22Rv1 (cell line): Measurements from ENCODE around the gene PMEPA1.

Experiments used
- H3K27ac ChIP-seq: fragments of 450-650 bp; 2 replicates; pipeline ENCODE4 v1.5.1; 2017
- ZFX ChIP-seq: fragments of 450-650 bp; IDR thresholded peaks from 2 replicates; pipeline ENCODE4 v1.6.1; 2017; ENCODE audit warnings: antibody characterized with exemption, borderline replicate concordance
- TF ChIP-seq, protein P1 (sequence below): fragments of 450-650 bp; IDR thresholded peaks from 2 replicates; pipeline ENCODE4 v1.5.1; 2017; ENCODE audit warnings: mild to moderate bottlenecking

PMEPA1 gene

GRCh38 chr20:57670288-57671071 lies 39.3 kb downstream of the PMEPA1 start:
- peak overlapping the region; percentile 93 for H3K27ac ChIP-seq
- no peak for TF ChIP-seq ZFX
- TF ChIP-seq, protein P1, sequence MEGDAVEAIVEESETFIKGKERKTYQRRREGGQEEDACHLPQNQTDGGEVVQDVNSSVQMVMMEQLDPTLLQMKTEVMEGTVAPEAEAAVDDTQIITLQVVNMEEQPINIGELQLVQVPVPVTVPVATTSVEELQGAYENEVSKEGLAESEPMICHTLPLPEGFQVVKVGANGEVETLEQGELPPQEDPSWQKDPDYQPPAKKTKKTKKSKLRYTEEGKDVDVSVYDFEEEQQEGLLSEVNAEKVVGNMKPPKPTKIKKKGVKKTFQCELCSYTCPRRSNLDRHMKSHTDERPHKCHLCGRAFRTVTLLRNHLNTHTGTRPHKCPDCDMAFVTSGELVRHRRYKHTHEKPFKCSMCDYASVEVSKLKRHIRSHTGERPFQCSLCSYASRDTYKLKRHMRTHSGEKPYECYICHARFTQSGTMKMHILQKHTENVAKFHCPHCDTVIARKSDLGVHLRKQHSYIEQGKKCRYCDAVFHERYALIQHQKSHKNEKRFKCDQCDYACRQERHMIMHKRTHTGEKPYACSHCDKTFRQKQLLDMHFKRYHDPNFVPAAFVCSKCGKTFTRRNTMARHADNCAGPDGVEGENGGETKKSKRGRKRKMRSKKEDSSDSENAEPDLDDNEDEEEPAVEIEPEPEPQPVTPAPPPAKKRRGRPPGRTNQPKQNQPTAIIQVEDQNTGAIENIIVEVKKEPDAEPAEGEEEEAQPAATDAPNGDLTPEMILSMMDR: no peak

GRCh38 chr20:57669632-57670031 lies 40.2 kb downstream of the PMEPA1 start:
- peak overlapping the region; percentile 93 for H3K27ac ChIP-seq
- no peak for TF ChIP-seq ZFX
- TF ChIP-seq, protein P1: no peak

DNA sequence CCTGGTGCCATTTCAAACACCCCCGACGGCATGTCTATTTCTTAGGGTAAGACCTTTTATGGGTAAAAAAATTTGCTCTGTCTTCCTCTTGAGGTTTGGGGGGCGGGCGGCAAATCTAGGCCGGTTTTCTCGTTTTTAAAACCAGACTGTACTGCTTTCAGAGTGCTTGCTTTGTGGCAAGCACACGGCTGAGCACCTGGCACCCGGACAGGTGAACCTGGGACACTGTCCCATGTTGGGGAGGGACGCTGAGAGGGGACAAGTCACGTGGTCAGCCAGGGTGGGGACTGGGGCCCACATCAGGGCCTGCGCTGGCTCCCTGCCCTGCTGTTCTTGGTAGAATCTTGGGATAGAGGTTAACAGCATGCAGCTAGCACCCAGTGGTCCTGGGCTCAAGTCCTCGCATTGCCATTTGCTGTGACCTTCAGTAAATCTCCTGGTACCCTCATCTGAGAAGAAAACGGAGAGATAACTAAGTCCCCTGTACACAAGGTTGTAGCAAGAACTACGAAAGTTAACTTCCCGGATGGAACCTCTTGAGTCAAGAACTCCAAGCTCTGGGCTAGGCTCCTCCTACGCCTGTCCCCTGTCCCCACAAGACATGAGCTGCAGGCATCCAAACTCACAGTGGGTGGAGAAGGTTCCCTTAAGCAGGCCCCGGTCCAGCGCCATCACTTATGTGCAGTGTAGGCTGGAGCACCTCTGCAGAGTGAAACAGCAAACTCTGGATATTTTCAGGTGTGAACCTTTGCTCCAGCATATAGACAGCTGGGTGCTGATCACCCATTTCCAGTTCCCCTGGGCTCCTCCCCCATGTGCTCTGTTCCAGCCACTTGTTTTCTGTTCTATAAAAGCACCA lies 41.7 kb downstream of the PMEPA1 start:
- no peak for TF ChIP-seq ZFX
- TF ChIP-seq, protein P1: no peak
- peak overlapping the region; percentile 93 for H3K27ac ChIP-seq

GRCh38 chr20:57667388-57667787 lies 42.4 kb downstream of the PMEPA1 start:
- TF ChIP-seq ZFX: no peak
- TF ChIP-seq, protein P1: no peak
- peak overlapping the region; percentile 93 for H3K27ac ChIP-seq

- TF ChIP-seq ZFX: no peak
- TF ChIP-seq, protein P1: no peak
- peak overlapping the region; percentile 93 for H3K27ac ChIP-seq
Observed at GRCh38 chr20:57666834-57667157, 43.0 kb downstream of the PMEPA1 start.

- TF ChIP-seq, protein P1: no peak
- peak overlapping the region; percentile 93 for H3K27ac ChIP-seq
Observed at GRCh38 chr20:57666106-57666833, 43.5 kb downstream of the PMEPA1 start.

GRCh38 chr20:57665589-57665971 lies 44.2 kb downstream of the PMEPA1 start:
- TF ChIP-seq, protein P1: no peak
- no peak for TF ChIP-seq ZFX
- peak overlapping the region; percentile 93; the same call in 1 of the 2 replicates for H3K27ac ChIP-seq
